Measurements from ENCODE around the gene ANKS3.
"Not testable (repeated sequence)": the region's sequence is repeated elsewhere in the genome, so short reads cannot be mapped to it uniquely, and the experiment has no call there.

The ANKS3 gene

GRCh38 chr16:4744555-4745273, 10.6 kb upstream of the ANKS3 start:
- H3K27ac ChIP-seq (replicated peaks; ENCODE audit: low read length) = no peak overlapping the region
- no peaks in the 10 kb centered on the region for H3K79me1 ChIP-seq (ENCODE audit: low read depth, low read length)
- H3K4me2 ChIP-seq (ENCODE audit: insufficient read depth, low read length, poor library complexity, severe bottlenecking) = no peak overlapping the region
- no peak for DNase-seq (ENCODE audit: low spot score)
- peaks cover 0 to 7% of the 10 kb centered on the region in 2 donors for H3K4me1 ChIP-seq (ENCODE audit: control insufficient read depth in 2 of 2, insufficient read depth in 1 of 2, low read depth in 1 of 2, low read length in 2 of 2)
- no peak overlapping the region for H2BK5ac ChIP-seq (ENCODE audit: low read length)
- no peak overlapping the region for H2BK15ac ChIP-seq (ENCODE audit: low read length)
- no peak overlapping the region for H3K18ac ChIP-seq (ENCODE audit: low read length)
- H2AK5ac ChIP-seq (ENCODE audit: low read depth, low read length) = peak overlapping the region; percentile 44
- no peak overlapping the region for H3K23ac ChIP-seq (ENCODE audit: low read depth, low read length, poor library complexity)
- no peak overlapping the region for H3K4ac ChIP-seq (ENCODE audit: low read length)
- no peak overlapping the region for H4K91ac ChIP-seq (ENCODE audit: low read depth, low read length, poor library complexity)
- no peaks in the 10 kb centered on the region for H3K27me3 ChIP-seq (ENCODE audit: control insufficient read depth in 3 of 3, insufficient read depth in 3 of 3, low read depth in 1 of 3, low read length in 3 of 3)
- no peaks in the 10 kb centered on the region for H3K36me3 ChIP-seq (replicated peaks in 1 of 2; ENCODE audit: control insufficient read depth in 2 of 2, insufficient read depth in 2 of 2, low read length in 2 of 2)
- H4K8ac ChIP-seq (ENCODE audit: low read depth, low read length) = no peak overlapping the region
- H3K14ac ChIP-seq (ENCODE audit: low read length) = no peak overlapping the region
- H2AFZ ChIP-seq (ENCODE audit: low read length) = peak overlapping the region; percentile 11
- H2BK12ac ChIP-seq (ENCODE audit: low read length) = no peak overlapping the region
- no peak overlapping the region for H2BK120ac ChIP-seq (ENCODE audit: low read depth, low read length)
- WGBS, 2 donors (ENCODE audit: extremely low coverage in 2 of 2, insufficient read length in 2 of 2, insufficient replicate concordance in 1 of 2) = no CpG with 5 or more reads among the region's 13 CpGs
- peak overlapping the region; percentile 15 for H3K9ac ChIP-seq (ENCODE audit: low read depth, low read length, poor library complexity)
- peak overlapping the region in 1 of 2 donors; percentile 13 for H3K4me3 ChIP-seq (ENCODE audit: low read length in 2 of 2)
- H3K9me3 ChIP-seq (replicated peaks in 1 of 2; ENCODE audit: control insufficient read depth in 2 of 2, insufficient read depth in 1 of 2, low read depth in 1 of 2, low read length in 2 of 2) = no peaks in the 10 kb centered on the region

GRCh38 chr16:4743226-4743878, 9.3 kb upstream of the ANKS3 start:
- Histone ChIP-seq H4K91ac (ENCODE audit: low read depth, low read length, poor library complexity) (no peak overlapping the region), H2AK5ac (ENCODE audit: low read depth, low read length) (peak overlapping the region; percentile 34), H2BK120ac (ENCODE audit: low read depth, low read length) (no peak overlapping the region), H4K8ac (ENCODE audit: low read depth, low read length) (no peak overlapping the region), H2BK15ac (ENCODE audit: low read length) (no peak overlapping the region), H3K9me3 (replicated peaks in 1 of 2; ENCODE audit: control insufficient read depth in 2 of 2, insufficient read depth in 1 of 2, low read depth in 1 of 2, low read length in 2 of 2) (no peaks in the 10 kb centered on the region), H3K23ac (ENCODE audit: low read depth, low read length, poor library complexity) (no peak overlapping the region), H3K79me1 (ENCODE audit: low read depth, low read length) (no peaks in the 10 kb centered on the region), H2AFZ (ENCODE audit: low read length) (no peak overlapping the region), H3K9ac (ENCODE audit: low read depth, low read length, poor library complexity) (no peak overlapping the region), H3K36me3 (replicated peaks in 1 of 2; ENCODE audit: control insufficient read depth in 2 of 2, insufficient read depth in 2 of 2, low read length in 2 of 2) (no peaks in the 10 kb centered on the region), H3K4me3 (ENCODE audit: low read length in 2 of 2) (no peak overlapping the region), H3K4me2 (ENCODE audit: insufficient read depth, low read length, poor library complexity, severe bottlenecking) (no peak overlapping the region), H2BK5ac (ENCODE audit: low read length) (no peak overlapping the region), H3K4me1 (ENCODE audit: control insufficient read depth in 2 of 2, insufficient read depth in 1 of 2, low read depth in 1 of 2, low read length in 2 of 2) (peaks cover 0 to 7% of the 10 kb centered on the region in 2 donors), H3K27ac (replicated peaks; ENCODE audit: low read length) (no peak overlapping the region), H3K4ac (ENCODE audit: low read length) (no peak overlapping the region), H3K27me3 (ENCODE audit: control insufficient read depth in 3 of 3, insufficient read depth in 3 of 3, low read depth in 1 of 3, low read length in 3 of 3) (no peaks in the 10 kb centered on the region), H3K14ac (ENCODE audit: low read length) (no peak overlapping the region), H3K18ac (ENCODE audit: low read length) (peak overlapping the region; percentile 19), H2BK12ac (ENCODE audit: low read length) (peak overlapping the region; percentile 25)
- WGBS, 2 donors (ENCODE audit: extremely low coverage in 2 of 2, insufficient read length in 2 of 2, insufficient replicate concordance in 1 of 2) = no CpG with 5 or more reads among the region's 14 CpGs
- DNase-seq (ENCODE audit: low spot score) = no peak

DNA sequence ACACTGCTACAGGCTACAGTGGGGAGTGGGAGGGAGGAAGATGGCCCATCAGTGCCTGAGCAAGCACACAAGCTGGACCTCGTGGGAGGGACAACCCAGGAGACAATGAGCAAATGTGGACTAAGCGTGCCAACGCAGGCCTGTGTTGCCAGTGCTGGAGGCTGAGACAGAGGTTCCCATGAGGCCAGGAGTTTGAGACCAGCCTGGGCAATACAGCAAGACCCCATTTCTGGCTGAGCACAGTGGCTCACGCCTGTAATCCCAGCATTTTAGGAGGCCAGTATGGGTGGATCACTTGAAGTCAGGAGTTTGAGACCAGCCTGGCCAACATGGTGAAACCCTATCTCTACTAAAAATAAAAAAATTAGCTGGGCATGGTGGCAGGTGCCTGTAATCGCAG, 4.3 kb upstream of the ANKS3 start:
- not testable (repeated sequence) for H2BK15ac ChIP-seq (ENCODE audit: low read length); H3K14ac ChIP-seq (ENCODE audit: low read length); H3K4me2 ChIP-seq (ENCODE audit: insufficient read depth, low read length, poor library complexity, severe bottlenecking); H2BK5ac ChIP-seq (ENCODE audit: low read length); H3K27ac ChIP-seq (replicated peaks; ENCODE audit: low read length); H2BK120ac ChIP-seq (ENCODE audit: low read depth, low read length); H2AK5ac ChIP-seq (ENCODE audit: low read depth, low read length); H3K18ac ChIP-seq (ENCODE audit: low read length); H3K4ac ChIP-seq (ENCODE audit: low read length); H2AFZ ChIP-seq (ENCODE audit: low read length); H3K36me3 ChIP-seq (replicated peaks in 1 of 2; ENCODE audit: control insufficient read depth in 2 of 2, insufficient read depth in 2 of 2, low read length in 2 of 2); DNase-seq (ENCODE audit: low spot score); H3K9me3 ChIP-seq (replicated peaks in 1 of 2; ENCODE audit: control insufficient read depth in 2 of 2, insufficient read depth in 1 of 2, low read depth in 1 of 2, low read length in 2 of 2); H3K23ac ChIP-seq (ENCODE audit: low read depth, low read length, poor library complexity); H3K79me1 ChIP-seq (ENCODE audit: low read depth, low read length); H4K91ac ChIP-seq (ENCODE audit: low read depth, low read length, poor library complexity); H4K8ac ChIP-seq (ENCODE audit: low read depth, low read length); H3K27me3 ChIP-seq (ENCODE audit: control insufficient read depth in 3 of 3, insufficient read depth in 3 of 3, low read depth in 1 of 3, low read length in 3 of 3); H3K4me1 ChIP-seq (ENCODE audit: control insufficient read depth in 2 of 2, insufficient read depth in 1 of 2, low read depth in 1 of 2, low read length in 2 of 2); H3K4me3 ChIP-seq (ENCODE audit: low read length in 2 of 2)
- Histone ChIP-seq H3K9ac (ENCODE audit: low read depth, low read length, poor library complexity) (peak overlapping the region; percentile 24), H2BK12ac (ENCODE audit: low read length) (peak overlapping the region; percentile 87)
- WGBS, 2 donors (ENCODE audit: extremely low coverage in 2 of 2, insufficient read length in 2 of 2, insufficient replicate concordance in 1 of 2) = no CpG with 5 or more reads among the region's 5 CpGs

DNA sequence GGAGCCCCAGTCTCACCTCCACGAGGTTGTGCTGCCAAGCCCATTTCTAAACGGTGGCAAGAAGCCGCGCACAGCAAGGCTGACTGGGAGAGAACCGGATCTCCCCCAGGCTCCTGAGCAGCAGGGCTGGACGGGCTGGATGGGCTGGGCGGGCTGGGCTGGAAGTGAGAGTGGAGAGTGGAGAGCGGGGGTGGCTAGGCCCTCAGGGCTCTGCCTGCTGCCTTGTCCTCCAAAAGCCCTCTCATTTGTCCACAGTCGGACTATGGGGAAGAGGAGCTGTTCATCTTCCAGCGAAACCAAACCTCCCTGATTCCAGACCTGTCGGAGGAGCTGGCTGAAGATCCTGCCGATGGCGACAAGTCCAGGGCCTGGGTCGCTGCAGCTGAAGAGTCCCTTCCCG, 3.5 kb upstream of the ANKS3 start:
- H3K36me3 ChIP-seq (replicated peaks in 1 of 2; ENCODE audit: control insufficient read depth in 2 of 2, insufficient read depth in 2 of 2, low read length in 2 of 2) = no peaks in the 10 kb centered on the region
- no peak overlapping the region for H3K23ac ChIP-seq (ENCODE audit: low read depth, low read length, poor library complexity)
- no CpG with 5 or more reads among the region's 15 CpGs for WGBS, 2 donors (ENCODE audit: extremely low coverage in 2 of 2, insufficient read length in 2 of 2, insufficient replicate concordance in 1 of 2)
- H4K91ac ChIP-seq (ENCODE audit: low read depth, low read length, poor library complexity) = no peak overlapping the region
- H3K14ac ChIP-seq (ENCODE audit: low read length) = no peak overlapping the region
- H3K4me3 ChIP-seq (ENCODE audit: low read length in 2 of 2) = peak overlapping the region in 1 of 2 donors; percentile 36
- H3K27ac ChIP-seq (replicated peaks; ENCODE audit: low read length) = no peak overlapping the region
- H2AFZ ChIP-seq (ENCODE audit: low read length) = no peak overlapping the region
- H2BK12ac ChIP-seq (ENCODE audit: low read length) = no peak overlapping the region
- H2AK5ac ChIP-seq (ENCODE audit: low read depth, low read length) = peak overlapping the region; percentile 83
- no peak overlapping the region for H3K9ac ChIP-seq (ENCODE audit: low read depth, low read length, poor library complexity)
- H3K27me3 ChIP-seq (ENCODE audit: control insufficient read depth in 3 of 3, insufficient read depth in 3 of 3, low read depth in 1 of 3, low read length in 3 of 3) = no peaks in the 10 kb centered on the region
- H2BK5ac ChIP-seq (ENCODE audit: low read length) = no peak overlapping the region
- peak overlapping the region; percentile 23 for H4K8ac ChIP-seq (ENCODE audit: low read depth, low read length)
- no peaks in the 10 kb centered on the region for H3K9me3 ChIP-seq (replicated peaks in 1 of 2; ENCODE audit: control insufficient read depth in 2 of 2, insufficient read depth in 1 of 2, low read depth in 1 of 2, low read length in 2 of 2)
- H2BK120ac ChIP-seq (ENCODE audit: low read depth, low read length) = no peak overlapping the region
- no peaks in the 10 kb centered on the region for H3K79me1 ChIP-seq (ENCODE audit: low read depth, low read length)
- H3K4me2 ChIP-seq (ENCODE audit: insufficient read depth, low read length, poor library complexity, severe bottlenecking) = no peak overlapping the region
- no peak for DNase-seq (ENCODE audit: low spot score)
- H3K4ac ChIP-seq (ENCODE audit: low read length) = no peak overlapping the region
- peak overlapping the region; percentile 55 for H2BK15ac ChIP-seq (ENCODE audit: low read length)
- no peak overlapping the region for H3K18ac ChIP-seq (ENCODE audit: low read length)
- H3K4me1 ChIP-seq (ENCODE audit: control insufficient read depth in 2 of 2, insufficient read depth in 1 of 2, low read depth in 1 of 2, low read length in 2 of 2) = peaks cover 0 to 3% of the 10 kb centered on the region in 2 donors

All from neuronal stem cell (in vitro differentiated cells).